Stimulated activated CD4-positive, alpha-beta T cell treated with anti-CD3 and anti-CD28 coated beads, Interleukin-2, amount 100 ng/mL, for 48 hours (primary cell): ENCODE measurements around the gene COMT.
"Not testable (repeated sequence)": the region's sequence is repeated elsewhere in the genome, so short reads cannot be mapped to it uniquely, and the experiment has no call there.

Experiments used
- DNase-seq, 2 donors: peaks; one replicate each; pipeline ENCODE4 v3.0.0-alpha.2; 2020

COMT gene

GRCh38 chr22:19930551-19931486 lies 10.8 kb upstream of the COMT start:
- no peak for DNase-seq

GRCh38 chr22:19931514-19931913 lies 10.1 kb upstream of the COMT start:
- no peak for DNase-seq

GRCh38 chr22:19932367-19933206 lies 9.0 kb upstream of the COMT start:
- no peak for DNase-seq

- DNase-seq, result no peak
Measured at GRCh38 chr22:19933341-19934241, 8.0 kb upstream of the COMT start.

- DNase-seq, result not testable (repeated sequence)
Measured at GRCh38 chr22:19935123-19935718, 6.4 kb upstream of the COMT start.

GRCh38 chr22:19936513-19936912 lies 5.1 kb upstream of the COMT start:
- no peak for DNase-seq

- DNase-seq, result no peak
Measured at GRCh38 chr22:19937616-19938473, 3.7 kb upstream of the COMT start.

GRCh38 chr22:19940536-19941364 lies 822 bp upstream of the COMT start:
- no peak for DNase-seq

GRCh38 chr22:19942157-19943081 lies 847 bp downstream of the COMT start:
- DNase-seq, result no peak

GRCh38 chr22:19943082-19944026 lies 1.8 kb downstream of the COMT start:
- DNase-seq, result no peak

- no peak for DNase-seq
Measured at GRCh38 chr22:19948057-19948760, 6.6 kb downstream of the COMT start.

GRCh38 chr22:19951346-19951745 lies 9.8 kb downstream of the COMT start:
- DNase-seq, result no peak

- no peak for DNase-seq
Measured at GRCh38 chr22:19955241-19956128, 13.9 kb downstream of the COMT start.

- no peak for DNase-seq
Measured at GRCh38 chr22:19957445-19957844, 15.9 kb downstream of the COMT start.

GRCh38 chr22:19958083-19959042 lies 16.8 kb downstream of the COMT start:
- DNase-seq, result no peak
